Measurements from ENCODE around the gene CNTNAP1. TPM values are rescaled to one million over a fixed set of nuclear protein-coding genes. Genes with fewer than 3 reads are reported as not detected.
"Not testable (repeated sequence)": the region's sequence is repeated elsewhere in the genome, so short reads cannot be mapped to it uniquely, and the experiment has no call there.

Gene CNTNAP1
- total RNA-seq, 2 experiments from 2014 or later = 0.61 to 1.9 TPM

GRCh38 chr17:42659932-42660274 is 22.4 kb upstream of the CNTNAP1 start:
- not testable (repeated sequence) for DNase-seq; H3K27me3 Mint-ChIP-seq; H3K27ac Mint-ChIP-seq; H3K4me3 Mint-ChIP-seq; H3K36me3 Mint-ChIP-seq; ATAC-seq; H3K9me3 Mint-ChIP-seq (ENCODE audit: low read depth)
- CTCF ChIA-PET = interaction anchor here (1.1 to 1.6 kb wide), 3 partner anchors 14 to 82 kb away, joined by 3 to 5 read pairs (median 5); no protein-coding TSS in a partner anchor
- H3K4me1 Mint-ChIP-seq = peaks cover 18% of the 10 kb centered on the region

GRCh38 chr17:42660692-42661345 is 21.5 kb upstream of the CNTNAP1 start:
- Mint-ChIP-seq H3K27me3 (peaks cover 5% of the 10 kb centered on the region), H3K4me1 (peaks cover 15% of the 10 kb centered on the region), H3K4me3 (no peak overlapping the region), H3K9me3 (ENCODE audit: low read depth) (no peaks in the 10 kb centered on the region), H3K27ac (no peak overlapping the region), H3K36me3 (peaks cover 4% of the 10 kb centered on the region)
- CTCF ChIA-PET = interaction anchor here (1.0 to 1.5 kb wide), 3 partner anchors 8 to 83 kb away, joined by 3 to 5 read pairs (median 3); no protein-coding TSS in a partner anchor
- DNase-seq (no peak), ATAC-seq (no peak)

GRCh38 chr17:42665581-42666001 is 16.7 kb upstream of the CNTNAP1 start:
- no peak overlapping the region for H3K27ac Mint-ChIP-seq
- peaks cover 3% of the 10 kb centered on the region for H3K36me3 Mint-ChIP-seq
- ATAC-seq (no peak), DNase-seq (no peak)
- peaks cover 14% of the 10 kb centered on the region for H3K27me3 Mint-ChIP-seq
- CTCF ChIA-PET = interaction anchor here (1.1 kb wide), 1 partner anchor 15 kb away, joined by 3 read pairs; no protein-coding TSS in a partner anchor
- no peak overlapping the region for H3K4me3 Mint-ChIP-seq
- no peaks in the 10 kb centered on the region for H3K9me3 Mint-ChIP-seq (ENCODE audit: low read depth)
- peaks cover 4% of the 10 kb centered on the region for H3K4me1 Mint-ChIP-seq

- H3K4me1 Mint-ChIP-seq; H3K4me3 Mint-ChIP-seq; ATAC-seq; H3K27ac Mint-ChIP-seq; H3K9me3 Mint-ChIP-seq (ENCODE audit: low read depth); H3K36me3 Mint-ChIP-seq; DNase-seq: not testable (repeated sequence)
- CTCF ChIA-PET = interaction anchor here (1.0 to 1.2 kb wide), 3 partner anchors 11 to 97 kb away, joined by 3 to 4 read pairs (median 3); partner anchors contain the start of gene PLEKHH3
- H3K27me3 Mint-ChIP-seq = peaks cover 20% of the 10 kb centered on the region
Measured at GRCh38 chr17:42666126-42666525, 16.2 kb upstream of the CNTNAP1 start.

GRCh38 chr17:42667088-42667951 is 15.0 kb upstream of the CNTNAP1 start:
- CTCF ChIA-PET = interaction anchor here (1.0 to 1.2 kb wide), 3 partner anchors 9 to 96 kb away, joined by 3 to 4 read pairs (median 4); partner anchors contain the start of genes CCR10 and PLEKHH3
- H3K9me3 Mint-ChIP-seq (ENCODE audit: low read depth) = no peaks in the 10 kb centered on the region
- DNase-seq (no peak), ATAC-seq (no peak)
- peaks cover 3% of the 10 kb centered on the region for H3K36me3 Mint-ChIP-seq
- no peak overlapping the region for H3K4me3 Mint-ChIP-seq
- H3K27ac Mint-ChIP-seq = no peak overlapping the region
- H3K4me1 Mint-ChIP-seq = peaks cover 16% of the 10 kb centered on the region
- H3K27me3 Mint-ChIP-seq = peaks cover 29% of the 10 kb centered on the region

- Mint-ChIP-seq H3K36me3 (peaks cover 1% of the 10 kb centered on the region), H3K4me3 (no peak overlapping the region), H3K27ac (no peak overlapping the region), H3K9me3 (ENCODE audit: low read depth) (no peaks in the 10 kb centered on the region), H3K27me3 (peaks cover 45% of the 10 kb centered on the region), H3K4me1 (peaks cover 21% of the 10 kb centered on the region)
- CTCF ChIA-PET = interaction anchor here (0.6 to 1.9 kb wide), 7 partner anchors 9 to 304 kb away, joined by 3 to 7 read pairs (median 3); partner anchors contain the start of genes CCR10 and TUBG2
- ATAC-seq (no peak), DNase-seq (no peak)
Measured at GRCh38 chr17:42669705-42669976, 12.7 kb upstream of the CNTNAP1 start.

GRCh38 chr17:42669977-42670788 is 12.1 kb upstream of the CNTNAP1 start:
- ATAC-seq (peak; percentile 69), DNase-seq (no peak)
- Mint-ChIP-seq H3K27me3 (peaks cover 51% of the 10 kb centered on the region), H3K9me3 (ENCODE audit: low read depth) (no peaks in the 10 kb centered on the region), H3K4me1 (peaks cover 23% of the 10 kb centered on the region), H3K4me3 (peak overlapping the region; percentile 52), H3K36me3 (peaks cover 1% of the 10 kb centered on the region), H3K27ac (no peak overlapping the region)
- CTCF ChIA-PET = interaction anchor here (0.6 to 1.9 kb wide), 6 partner anchors 9 to 305 kb away, joined by 3 to 16 read pairs (median 4); partner anchors contain the start of genes CCR10 and TUBG2

- Mint-ChIP-seq H3K27me3 (peaks cover 56% of the 10 kb centered on the region), H3K4me3 (peak overlapping the region; percentile 52), H3K27ac (no peak overlapping the region), H3K9me3 (ENCODE audit: low read depth) (no peaks in the 10 kb centered on the region), H3K4me1 (peaks cover 28% of the 10 kb centered on the region), H3K36me3 (peaks cover 1% of the 10 kb centered on the region)
- CTCF ChIA-PET = interaction anchor here (0.6 to 2.2 kb wide), 4 partner anchors 8 to 92 kb away, joined by 3 to 16 read pairs (median 6); partner anchors contain the start of gene RETREG3
- DNase-seq = no peak
- ATAC-seq = no peak
Measured at GRCh38 chr17:42670789-42671657, 11.3 kb upstream of the CNTNAP1 start.

GRCh38 chr17:42672038-42672437 is 10.3 kb upstream of the CNTNAP1 start:
- DNase-seq (no peak), ATAC-seq (no peak)
- CTCF ChIA-PET = interaction anchor here (0.6 to 2.2 kb wide), 6 partner anchors 10 to 93 kb away, joined by 3 to 16 read pairs (median 4); partner anchors contain the start of genes RETREG3 and TUBG2
- Mint-ChIP-seq H3K4me3 (no peak overlapping the region), H3K4me1 (peaks cover 34% of the 10 kb centered on the region), H3K27me3 (peaks cover 60% of the 10 kb centered on the region), H3K27ac (no peak overlapping the region), H3K36me3 (peaks cover 1% of the 10 kb centered on the region), H3K9me3 (ENCODE audit: low read depth) (no peaks in the 10 kb centered on the region)

- no peaks in the 10 kb centered on the region for H3K9me3 Mint-ChIP-seq (ENCODE audit: low read depth)
- CTCF ChIA-PET = interaction anchor here (1.0 to 2.0 kb wide), 6 partner anchors 10 to 95 kb away, joined by 3 to 10 read pairs (median 5); partner anchors contain the start of genes RETREG3, TUBG1 and TUBG2
- H3K27me3 Mint-ChIP-seq = peaks cover 60% of the 10 kb centered on the region
- peaks cover 1% of the 10 kb centered on the region for H3K36me3 Mint-ChIP-seq
- H3K4me3 Mint-ChIP-seq = no peak overlapping the region
- no peak overlapping the region for H3K27ac Mint-ChIP-seq
- H3K4me1 Mint-ChIP-seq = peaks cover 42% of the 10 kb centered on the region
- ATAC-seq (no peak), DNase-seq (no peak)
Measured at GRCh38 chr17:42673266-42673884, 9.0 kb upstream of the CNTNAP1 start.

- DNase-seq = no peak
- no peak overlapping the region for H3K4me3 Mint-ChIP-seq
- H3K36me3 Mint-ChIP-seq = peaks cover under 1% of the 10 kb centered on the region
- CTCF ChIA-PET = interaction anchor here (1.7 to 2.0 kb wide), 4 partner anchors 9 to 96 kb away, joined by 4 to 10 read pairs (median 5); partner anchors contain the start of genes RETREG3, TUBG1 and TUBG2
- no peak for ATAC-seq
- peaks cover 57% of the 10 kb centered on the region for H3K27me3 Mint-ChIP-seq
- peaks cover 46% of the 10 kb centered on the region for H3K4me1 Mint-ChIP-seq
- H3K9me3 Mint-ChIP-seq (ENCODE audit: low read depth) = no peaks in the 10 kb centered on the region
- no peak overlapping the region for H3K27ac Mint-ChIP-seq
Measured at GRCh38 chr17:42673885-42674754, 8.2 kb upstream of the CNTNAP1 start.

All from activated CD8-positive, alpha-beta memory T cell treated with anti-CD3 and anti-CD28 coated beads, Interleukin-2, amount 10 ng/mL, durations not matched to agents 7 days and 5 days (primary cell).